ENCODE data around the gene TMEM178B. TPM values are rescaled to one million over a fixed set of nuclear protein-coding genes. Genes with fewer than 3 reads are reported as not detected.

Gene TMEM178B
- total RNA-seq, 1 donor from 2014 or later: 19.7 TPM

- H3K27me3 Mint-ChIP-seq (ENCODE audit: low read depth): no peaks in the 10 kb centered on the region
- no peaks in the 10 kb centered on the region for H3K9me3 Mint-ChIP-seq
- no peaks in the 10 kb centered on the region for H3K36me3 Mint-ChIP-seq (ENCODE audit: low read depth)
- peaks cover 4% of the 10 kb centered on the region for H3K4me1 Mint-ChIP-seq
- H3K4me3 Mint-ChIP-seq: no peak overlapping the region
- no peak for DNase-seq (ENCODE audit: low read depth, low spot score)
- TF ChIP-seq, protein P1, sequence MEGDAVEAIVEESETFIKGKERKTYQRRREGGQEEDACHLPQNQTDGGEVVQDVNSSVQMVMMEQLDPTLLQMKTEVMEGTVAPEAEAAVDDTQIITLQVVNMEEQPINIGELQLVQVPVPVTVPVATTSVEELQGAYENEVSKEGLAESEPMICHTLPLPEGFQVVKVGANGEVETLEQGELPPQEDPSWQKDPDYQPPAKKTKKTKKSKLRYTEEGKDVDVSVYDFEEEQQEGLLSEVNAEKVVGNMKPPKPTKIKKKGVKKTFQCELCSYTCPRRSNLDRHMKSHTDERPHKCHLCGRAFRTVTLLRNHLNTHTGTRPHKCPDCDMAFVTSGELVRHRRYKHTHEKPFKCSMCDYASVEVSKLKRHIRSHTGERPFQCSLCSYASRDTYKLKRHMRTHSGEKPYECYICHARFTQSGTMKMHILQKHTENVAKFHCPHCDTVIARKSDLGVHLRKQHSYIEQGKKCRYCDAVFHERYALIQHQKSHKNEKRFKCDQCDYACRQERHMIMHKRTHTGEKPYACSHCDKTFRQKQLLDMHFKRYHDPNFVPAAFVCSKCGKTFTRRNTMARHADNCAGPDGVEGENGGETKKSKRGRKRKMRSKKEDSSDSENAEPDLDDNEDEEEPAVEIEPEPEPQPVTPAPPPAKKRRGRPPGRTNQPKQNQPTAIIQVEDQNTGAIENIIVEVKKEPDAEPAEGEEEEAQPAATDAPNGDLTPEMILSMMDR (conservative IDR thresholded peaks at IDR 0.05): no peak
- no peak overlapping the region for H3K27ac Mint-ChIP-seq (ENCODE audit: unreplicated experiment)
Observed at GRCh38 chr7:141275350-141275749, 201.5 kb downstream of the TMEM178B start.

- Mint-ChIP-seq H3K36me3 (ENCODE audit: low read depth) (no peaks in the 10 kb centered on the region), H3K9me3 (no peaks in the 10 kb centered on the region), H3K27ac (ENCODE audit: unreplicated experiment) (no peak overlapping the region), H3K4me3 (no peak overlapping the region), H3K4me1 (peaks cover 4% of the 10 kb centered on the region), H3K27me3 (ENCODE audit: low read depth) (no peaks in the 10 kb centered on the region)
- TF ChIP-seq, protein P1 (conservative IDR thresholded peaks at IDR 0.05): no peak
- DNase-seq (ENCODE audit: low read depth, low spot score): no peak
Observed at GRCh38 chr7:141276031-141276430, 202.2 kb downstream of the TMEM178B start.

- H3K4me3 Mint-ChIP-seq: no peak overlapping the region
- peaks cover 4% of the 10 kb centered on the region for H3K4me1 Mint-ChIP-seq
- DNase-seq (ENCODE audit: low read depth, low spot score): no peak
- H3K27ac Mint-ChIP-seq (ENCODE audit: unreplicated experiment): no peak overlapping the region
- H3K36me3 Mint-ChIP-seq (ENCODE audit: low read depth): no peaks in the 10 kb centered on the region
- no peaks in the 10 kb centered on the region for H3K27me3 Mint-ChIP-seq (ENCODE audit: low read depth)
- TF ChIP-seq, protein P1 (conservative IDR thresholded peaks at IDR 0.05): no peak
- H3K9me3 Mint-ChIP-seq: no peaks in the 10 kb centered on the region
Observed at GRCh38 chr7:141280100-141280499, 206.2 kb downstream of the TMEM178B start.

- no peaks in the 10 kb centered on the region for H3K9me3 Mint-ChIP-seq
- H3K36me3 Mint-ChIP-seq (ENCODE audit: low read depth): no peaks in the 10 kb centered on the region
- no peak overlapping the region for H3K27ac Mint-ChIP-seq (ENCODE audit: unreplicated experiment)
- no peak for DNase-seq (ENCODE audit: low read depth, low spot score)
- peaks cover 4% of the 10 kb centered on the region for H3K4me1 Mint-ChIP-seq
- TF ChIP-seq, protein P1 (conservative IDR thresholded peaks at IDR 0.05): no peak
- no peak overlapping the region for H3K4me3 Mint-ChIP-seq
- H3K27me3 Mint-ChIP-seq (ENCODE audit: low read depth): no peaks in the 10 kb centered on the region
Observed at GRCh38 chr7:141281311-141281710, 207.4 kb downstream of the TMEM178B start.

DNA sequence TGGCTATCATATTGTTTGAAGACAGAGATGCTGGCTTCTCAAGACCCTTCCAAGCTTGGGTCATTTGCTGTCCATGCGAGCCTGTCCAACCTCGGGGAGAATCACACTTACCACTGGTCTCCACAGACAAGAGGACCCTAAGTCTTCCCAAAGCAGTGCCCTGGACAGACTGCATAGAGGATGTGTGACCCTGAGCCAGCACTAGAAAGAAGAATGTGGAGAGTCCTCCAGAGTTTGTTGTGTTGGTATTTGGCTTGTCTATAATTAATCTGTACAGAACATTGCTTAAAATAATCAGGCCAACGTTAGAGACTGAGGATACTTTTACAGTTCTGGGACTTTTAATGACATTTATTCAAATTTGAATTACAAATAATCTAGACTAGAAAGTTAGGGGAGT lies 212.7 kb downstream of the TMEM178B start:
- TF ChIP-seq, protein P1 (conservative IDR thresholded peaks at IDR 0.05): no peak
- Mint-ChIP-seq H3K27ac (ENCODE audit: unreplicated experiment) (no peak overlapping the region), H3K9me3 (no peaks in the 10 kb centered on the region), H3K27me3 (ENCODE audit: low read depth) (no peaks in the 10 kb centered on the region), H3K4me1 (peaks cover 17% of the 10 kb centered on the region), H3K36me3 (ENCODE audit: low read depth) (peaks cover 2% of the 10 kb centered on the region), H3K4me3 (no peak overlapping the region)
- DNase-seq (ENCODE audit: low read depth, low spot score): no peak

DNA sequence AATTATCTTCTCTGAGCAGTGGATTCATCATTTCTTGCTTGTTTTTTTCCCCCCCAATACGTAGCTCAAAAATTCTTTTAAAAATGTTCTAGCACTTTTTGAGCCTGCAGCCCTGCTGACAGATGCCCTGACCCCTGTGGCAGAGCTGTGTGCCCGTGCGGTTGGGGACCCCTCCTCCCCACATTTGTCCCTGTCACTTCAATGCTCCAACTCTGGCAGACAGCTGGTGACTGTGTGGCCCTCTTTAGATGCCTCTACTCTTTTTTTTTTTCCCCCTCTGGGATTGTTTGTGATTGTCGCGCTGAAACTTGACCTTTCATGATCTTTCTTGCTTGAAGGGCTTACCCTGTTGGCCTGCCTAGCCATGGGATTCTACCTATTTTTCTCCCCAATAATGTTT lies 214.1 kb downstream of the TMEM178B start:
- DNase-seq (ENCODE audit: low read depth, low spot score): no peak
- TF ChIP-seq, protein P1 (conservative IDR thresholded peaks at IDR 0.05): no peak
- Mint-ChIP-seq H3K27me3 (ENCODE audit: low read depth) (no peaks in the 10 kb centered on the region), H3K27ac (ENCODE audit: unreplicated experiment) (no peak overlapping the region), H3K9me3 (no peaks in the 10 kb centered on the region), H3K4me3 (no peak overlapping the region), H3K36me3 (ENCODE audit: low read depth) (peaks cover 2% of the 10 kb centered on the region), H3K4me1 (peaks cover 17% of the 10 kb centered on the region)
